Measurements from ENCODE around the gene PPP3R1.
A peak's percentile ranks its signal among the peaks of the same experiment; 100 is the strongest.

Gene PPP3R1

GRCh38 chr2:68253219-68254068, 1.1 kb upstream of the PPP3R1 start:
- peak; percentile 67 for DNase-seq

DNA sequence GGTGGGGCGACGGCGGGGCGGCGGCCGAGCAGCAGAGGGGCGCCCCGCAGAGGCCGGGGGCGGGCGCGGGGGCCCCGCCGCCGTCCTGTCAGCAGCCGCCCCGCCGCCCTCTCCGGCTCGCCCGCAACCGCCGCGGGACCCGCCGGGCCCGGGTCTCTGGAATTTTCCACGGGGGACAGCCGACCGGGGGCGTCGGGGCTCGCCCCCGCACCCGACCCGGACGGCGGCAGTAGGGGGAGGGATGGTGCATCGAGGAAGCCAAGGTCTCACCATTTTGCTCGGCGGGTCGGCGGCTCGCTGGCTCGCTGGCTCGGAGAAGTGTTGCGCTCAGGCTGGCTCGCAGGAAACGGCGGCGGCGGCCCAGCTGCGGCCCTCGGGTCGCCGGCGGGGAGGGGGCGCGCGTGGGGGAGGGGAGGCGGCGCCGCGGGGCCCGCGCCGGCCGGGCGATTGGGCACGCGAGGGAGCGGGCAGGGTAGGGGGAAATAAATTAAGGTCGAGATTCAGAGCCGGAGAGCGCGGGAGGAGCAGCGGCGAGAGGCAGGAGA, 405 bp downstream of the PPP3R1 start:
- no peak for DNase-seq

GRCh38 chr2:68251187-68251854, 1.0 kb downstream of the PPP3R1 start:
- peak; percentile 91 for DNase-seq

DNA sequence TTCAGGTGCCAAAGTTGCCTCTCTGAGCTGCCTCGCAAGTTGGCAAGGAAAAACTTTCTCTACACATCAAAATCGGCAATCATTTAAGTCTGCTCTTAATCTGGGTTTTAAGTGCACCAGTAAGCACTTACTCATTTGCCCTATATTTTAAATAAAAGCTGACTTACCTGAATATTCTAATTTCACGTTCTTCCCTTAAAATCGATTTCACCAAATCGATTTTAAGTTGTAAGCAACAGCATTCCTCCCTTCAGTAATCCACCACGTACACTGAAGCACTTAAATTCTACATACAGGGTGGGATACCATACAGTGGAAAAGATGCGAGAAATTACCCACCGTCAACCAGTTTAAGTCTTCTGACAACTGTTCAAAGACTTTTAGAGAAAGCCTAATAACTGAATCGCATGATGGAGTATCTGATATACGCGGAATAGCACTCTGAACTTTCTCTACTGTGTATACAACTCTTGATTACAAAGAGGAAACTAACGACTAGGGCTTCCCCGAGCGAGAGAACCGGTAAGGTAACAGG, 1.6 kb downstream of the PPP3R1 start:
- no peak for DNase-seq

GRCh38 chr2:68250196-68250595, 2.1 kb downstream of the PPP3R1 start:
- DNase-seq = no peak

DNA sequence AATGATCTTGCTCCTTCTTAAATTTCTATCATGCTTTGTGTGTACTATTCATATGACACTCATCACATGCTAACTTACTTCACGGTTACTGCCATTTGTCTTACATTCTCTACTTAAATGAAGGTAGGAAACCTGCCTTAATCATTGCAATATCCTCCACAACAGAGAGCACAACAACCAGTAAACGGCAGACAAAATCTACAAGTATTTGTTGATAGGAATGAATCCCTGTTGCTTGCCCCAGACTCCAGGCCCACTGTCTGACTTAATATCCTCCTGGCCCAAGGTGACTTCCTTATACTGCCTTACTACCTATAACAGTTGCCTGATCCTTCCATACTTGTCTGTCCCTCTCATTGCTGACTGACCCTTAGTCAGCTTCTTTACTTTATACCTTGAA, 3.5 kb downstream of the PPP3R1 start:
- no peak for DNase-seq

- no peak for DNase-seq
These were observed 4.0 kb downstream of the PPP3R1 start for GRCh38 chr2:68248361-68248760.

DNA sequence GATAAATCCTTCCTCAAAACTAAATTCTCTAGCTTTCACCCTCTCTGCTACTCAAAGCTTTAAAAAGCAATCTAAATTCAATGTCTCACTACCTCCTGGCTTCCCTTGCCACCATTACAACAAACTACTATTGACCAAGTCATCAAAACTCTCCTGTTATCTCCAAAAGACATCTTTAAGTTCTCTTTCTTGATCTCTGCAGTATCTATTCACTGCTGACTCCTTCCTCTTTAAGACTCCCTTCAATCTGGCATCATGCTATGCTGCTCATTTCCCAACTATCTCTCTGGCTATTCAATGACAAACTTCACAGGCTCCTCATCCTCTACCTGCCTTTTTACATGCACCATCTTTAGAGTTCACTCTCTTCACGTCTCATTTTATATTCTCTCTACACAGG, 5.9 kb downstream of the PPP3R1 start:
- no peak for DNase-seq

GRCh38 chr2:68245672-68246071, 6.7 kb downstream of the PPP3R1 start:
- DNase-seq = no peak

GRCh38 chr2:68245066-68245465, 7.3 kb downstream of the PPP3R1 start:
- no peak for DNase-seq

GRCh38 chr2:68244456-68244855, 7.9 kb downstream of the PPP3R1 start:
- no peak for DNase-seq

GRCh38 chr2:68241732-68242131, 10.6 kb downstream of the PPP3R1 start:
- no peak for DNase-seq

GRCh38 chr2:68240446-68240845, 11.9 kb downstream of the PPP3R1 start:
- no peak for DNase-seq

- DNase-seq = no peak
These were observed 13.1 kb downstream of the PPP3R1 start for GRCh38 chr2:68238955-68239822.

- DNase-seq = no peak
These were observed 14.3 kb downstream of the PPP3R1 start for GRCh38 chr2:68237976-68238580.

DNA sequence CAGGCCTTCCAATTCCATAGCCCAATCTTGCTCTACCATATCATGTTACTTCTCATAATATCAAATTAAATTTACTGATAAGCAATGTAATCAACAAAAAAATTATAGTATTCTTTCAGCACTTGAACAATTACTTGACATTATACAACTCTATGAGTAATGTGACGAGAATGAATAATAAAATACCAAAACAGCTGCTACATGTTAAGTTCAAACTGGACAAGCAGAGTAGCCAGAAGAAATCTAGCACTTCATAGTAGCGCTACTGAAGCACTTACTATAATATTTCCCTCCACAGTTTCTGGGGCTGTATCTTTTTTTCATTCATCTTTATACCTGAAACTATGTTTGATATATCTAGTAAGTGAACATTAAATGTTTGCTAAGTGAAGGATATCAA, 14.9 kb downstream of the PPP3R1 start:
- no peak for DNase-seq

DNA sequence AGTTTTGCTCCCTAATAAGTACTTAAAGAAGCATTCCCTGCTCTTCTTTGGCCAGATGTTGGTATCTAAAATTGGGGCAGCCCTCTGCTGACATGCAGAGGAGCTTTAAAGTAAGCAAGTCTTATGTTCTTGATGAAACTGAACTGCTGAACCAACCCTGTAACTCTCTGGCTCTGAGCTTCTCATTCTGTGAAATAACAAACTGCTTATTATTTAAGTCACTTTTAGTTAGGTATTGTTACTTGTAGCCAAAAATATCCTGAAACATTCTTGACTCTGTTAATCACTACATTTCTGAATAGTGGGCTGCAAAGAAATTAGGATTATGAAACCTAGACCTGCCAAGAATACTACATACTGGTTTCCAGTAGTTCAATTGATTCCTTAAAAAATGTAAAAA, 15.5 kb downstream of the PPP3R1 start:
- no peak for DNase-seq

DNA sequence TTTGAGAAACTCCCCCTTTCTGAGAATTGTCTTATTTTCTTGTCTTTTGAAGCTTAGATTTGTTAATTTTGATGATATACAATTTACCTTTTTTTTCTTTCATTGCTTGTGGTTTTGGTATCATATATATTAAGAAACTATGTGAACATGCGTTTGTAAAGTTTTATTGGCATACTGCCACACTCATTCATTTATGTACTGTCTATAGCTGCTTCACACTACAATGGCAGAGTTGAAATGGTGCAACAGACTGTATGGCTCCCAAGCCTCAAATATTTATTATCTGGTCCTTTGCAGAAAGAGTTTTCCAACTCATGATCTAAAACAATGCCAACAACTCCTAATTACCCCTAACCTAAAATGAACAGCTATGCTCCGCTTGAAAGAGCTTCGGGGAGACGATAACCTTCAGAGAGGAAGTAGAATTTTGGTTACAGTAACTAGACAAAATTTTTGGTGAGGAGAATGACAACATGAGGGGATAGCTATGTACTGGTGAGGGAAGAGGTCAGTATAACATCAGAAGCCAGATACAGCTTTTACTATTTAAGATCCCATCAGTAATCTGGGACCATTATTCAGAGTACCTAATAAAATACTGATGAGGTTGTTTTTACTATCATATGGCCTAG, 16.1 kb downstream of the PPP3R1 start:
- peak; percentile 19 for DNase-seq

- DNase-seq = no peak
These were observed 17.2 kb downstream of the PPP3R1 start for GRCh38 chr2:68235090-68235489.

- no peak for DNase-seq
These were observed 17.9 kb downstream of the PPP3R1 start for GRCh38 chr2:68234405-68234804.

DNA sequence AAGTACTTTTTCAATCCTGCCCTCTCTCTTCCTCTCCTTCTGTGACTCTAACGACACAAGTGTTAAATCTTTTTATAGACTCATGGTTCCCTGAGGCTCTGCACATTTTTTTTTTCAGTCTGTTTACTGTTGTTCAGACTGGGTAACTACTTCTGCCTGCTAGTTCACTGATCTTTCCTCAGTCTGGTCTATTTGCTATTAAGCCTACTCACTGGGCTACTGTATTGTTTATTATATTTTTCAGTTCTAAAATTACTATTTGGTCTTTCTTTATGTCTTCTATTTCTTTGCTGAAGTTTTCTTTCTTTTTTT, 21.3 kb downstream of the PPP3R1 start:
- no peak for DNase-seq
